ENCODE results near the gene LAMA2.

The LAMA2 gene

GRCh38 chr6:129552413-129552812 is 669.5 kb downstream of the LAMA2 start:
- H3K4me3 ChIP-seq (ENCODE audit: low read depth, low read length) = no peak overlapping the region
- TF ChIP-seq CTCF (IDR thresholded peaks at IDR 0.05; ENCODE audit: low read depth, low read length) (no peak), MYC (IDR thresholded peaks at IDR 0.05; ENCODE audit: low read depth, low read length) (no peak), MAX (IDR thresholded peaks at IDR 0.05; ENCODE audit: low read depth, low read length) (no peak), POLR2A (IDR thresholded peaks at IDR 0.05; ENCODE audit: extremely low read depth, insufficient read length) (no peak)
- no peak for DNase-seq (ENCODE audit: low read depth)

GRCh38 chr6:129555206-129555832 is 672.4 kb downstream of the LAMA2 start:
- H3K4me3 ChIP-seq (ENCODE audit: low read depth, low read length) = no peak overlapping the region
- TF ChIP-seq MYC (IDR thresholded peaks at IDR 0.05; ENCODE audit: low read depth, low read length) (no peak), POLR2A (IDR thresholded peaks at IDR 0.05; ENCODE audit: extremely low read depth, insufficient read length) (no peak)
- no peak for DNase-seq (ENCODE audit: low read depth)

- no peak for TF ChIP-seq POLR2A (IDR thresholded peaks at IDR 0.05; ENCODE audit: extremely low read depth, insufficient read length)
- no peak for TF ChIP-seq MAX (IDR thresholded peaks at IDR 0.05; ENCODE audit: low read depth, low read length)
- no peak for TF ChIP-seq MYC (IDR thresholded peaks at IDR 0.05; ENCODE audit: low read depth, low read length)
- TF ChIP-seq CTCF (IDR thresholded peaks at IDR 0.05; ENCODE audit: low read depth, low read length) = no peak
- no peak for DNase-seq (ENCODE audit: low read depth)
Observed at GRCh38 chr6:129558248-129558647, 675.3 kb downstream of the LAMA2 start.

GRCh38 chr6:129565366-129565765 is 682.4 kb downstream of the LAMA2 start:
- DNase-seq (ENCODE audit: low read depth) = no peak
- no peak overlapping the region for H3K4me3 ChIP-seq (ENCODE audit: low read depth, low read length)
- TF ChIP-seq MYC (IDR thresholded peaks at IDR 0.05; ENCODE audit: low read depth, low read length) (no peak), CTCF (IDR thresholded peaks at IDR 0.05; ENCODE audit: low read depth, low read length) (no peak), POLR2A (IDR thresholded peaks at IDR 0.05; ENCODE audit: extremely low read depth, insufficient read length) (no peak), MAX (IDR thresholded peaks at IDR 0.05; ENCODE audit: low read depth, low read length) (no peak)

More at GRCh38 chr6:129558248-129558647, 675.3 kb downstream of the LAMA2 start:
- H3K4me3 ChIP-seq (ENCODE audit: low read depth, low read length) = no peak overlapping the region

GRCh38 chr6:129565811-129566210 is 682.9 kb downstream of the LAMA2 start:
- no peak for DNase-seq (ENCODE audit: low read depth)
- no peak for TF ChIP-seq POLR2A (IDR thresholded peaks at IDR 0.05; ENCODE audit: extremely low read depth, insufficient read length)
- TF ChIP-seq MYC (IDR thresholded peaks at IDR 0.05; ENCODE audit: low read depth, low read length) = no peak
- no peak for TF ChIP-seq MAX (IDR thresholded peaks at IDR 0.05; ENCODE audit: low read depth, low read length)
- TF ChIP-seq CTCF (IDR thresholded peaks at IDR 0.05; ENCODE audit: low read depth, low read length) = no peak
- no peak overlapping the region for H3K4me3 ChIP-seq (ENCODE audit: low read depth, low read length)

Measured in NB4 (cell line).